Endothelial cell of umbilical vein (primary cell): ENCODE data around the gene ANKRD27. TPM values are rescaled to one million over a fixed set of nuclear protein-coding genes. Genes with fewer than 3 reads are reported as not detected.

Experiments used
- BruUV-seq: library from RNA; stranded (reverse); fragments of 400-500 nt; replicated peaks from 2 replicates; lab custom pipeline; 2021; lab: Mats Ljungman, UMichigan
- CTCF ChIA-PET: fragments of 300-600, 350-600 bp; sonication (Branson Sonifier 250); formaldehyde crosslinking; loops from one replicate; lab custom pipeline; 2021; ENCODE audit warnings: antibody characterized with exemption, inconsistent platforms; lab: Charles Lee
- POLR2A ChIA-PET: fragments of 300-600, 350-600 bp; sonication (Branson Sonifier 250); formaldehyde crosslinking; loops from one replicate; lab custom pipeline; 2021; ENCODE audit warnings: antibody characterized with exemption, inconsistent platforms; lab: Charles Lee
- DNase-seq: peaks from one replicate; pipeline ENCODE4 v3.0.0-alpha.2; 2011; ENCODE audit warnings: low read depth, low spot score
- FAIRE-seq: peaks from 2 replicates; lab custom pipeline; 2011; peaks lifted over from hg19 to GRCh38; lab: Jason Lieb, UNC
- H2AFZ ChIP-seq: 2 replicates; pipeline ENCODE4 v1.6.0; 2012; ENCODE audit warnings: low read depth, low read length, control low read depth, inconsistent platforms
- H3K27ac ChIP-seq: 2 replicates; pipeline ENCODE4 v1.5.1; 2011; ENCODE audit warnings: low read depth, mild to moderate bottlenecking, control low read depth, low read length, moderate library complexity; ENCODE audit not compliant: insufficient read depth
- H3K27me3 ChIP-seq, 2 experiments: 2 replicates each; pipeline versions ENCODE4 v1.6.0 to v1.6.1; 2011; ENCODE audit warnings: low read length in 2 of 2, mixed read lengths in 1 of 2; ENCODE audit not compliant: control insufficient read depth in 2 of 2, insufficient read depth in 2 of 2
- H3K36me3 ChIP-seq, 2 experiments: 2 replicates in 1 of 2; 3 replicates in 1 of 2; pipeline ENCODE4 v1.5.1; 2011; ENCODE audit warnings: low read length in 2 of 2, mild to moderate bottlenecking in 1 of 2, moderate library complexity in 1 of 2; ENCODE audit not compliant: control insufficient read depth in 2 of 2, insufficient read depth in 2 of 2; ENCODE audit errors: extremely low read depth in 1 of 2
- H3K4me1 ChIP-seq: 3 replicates; pipeline ENCODE4 v1.5.1; 2011; ENCODE audit warnings: mild to moderate bottlenecking, low read length; ENCODE audit not compliant: control insufficient read depth, insufficient read depth; ENCODE audit errors: extremely low read depth
- H3K4me2 ChIP-seq: 2 replicates; pipeline ENCODE4 v1.6.1; 2011; ENCODE audit warnings: low read length, control low read depth, mixed read lengths; ENCODE audit not compliant: insufficient read depth
- H3K4me3 ChIP-seq, 3 experiments: fragments of 200-600 bp in 1 of 3; sonication (generic), shearing (Covaris generic) in 1 of 3; replicated peaks in 1 of 3; 2 replicates each; pipeline ENCODE4 v1.5.1; 2011 to 2016; ENCODE audit warnings: control low read depth in 3 of 3, low read length in 3 of 3, mild to moderate bottlenecking in 2 of 3, inconsistent platforms in 1 of 3, low read depth in 1 of 3, moderate library complexity in 1 of 3; ENCODE audit not compliant: insufficient read depth in 1 of 3
- H3K79me2 ChIP-seq: 2 replicates; pipeline ENCODE4 v1.6.0; 2012; ENCODE audit warnings: low read length, inconsistent platforms; ENCODE audit not compliant: control insufficient read depth, insufficient read depth
- H3K9ac ChIP-seq: replicated peaks from 2 replicates; pipeline ENCODE3; 2011; ENCODE audit warnings: low read length, control low read depth; ENCODE audit not compliant: insufficient read depth; ENCODE audit errors: extremely low read depth
- H3K9me1 ChIP-seq: replicated peaks from 3 replicates; pipeline ENCODE4 v1.6.0; 2011; ENCODE audit warnings: mild to moderate bottlenecking, low read length; ENCODE audit not compliant: control insufficient read depth, insufficient read depth; ENCODE audit errors: extremely low read depth
- H3K9me3 ChIP-seq: replicated peaks from 2 replicates; pipeline ENCODE4 v1.5.1; 2012; ENCODE audit warnings: low read length, inconsistent platforms; ENCODE audit not compliant: control insufficient read depth, insufficient read depth
- H4K20me1 ChIP-seq: replicated peaks from 2 replicates; pipeline ENCODE3; 2011; ENCODE audit warnings: mild to moderate bottlenecking, low read length; ENCODE audit not compliant: control insufficient read depth, insufficient read depth; ENCODE audit errors: extremely low read depth
- CTCF ChIP-seq, 2 donors: IDR thresholded peaks; 1 replicate in 1 of 2; 2 replicates in 1 of 2; pipeline ENCODE4 v1.5.1; 2011; ENCODE audit warnings: low read length in 2 of 2, mild to moderate bottlenecking in 2 of 2, moderate library complexity in 2 of 2, control low read depth in 1 of 2, inconsistent platforms in 1 of 2, low read depth in 1 of 2; ENCODE audit not compliant: insufficient read depth in 1 of 2; ENCODE audit errors: extremely low read depth in 1 of 2
- EZH2 ChIP-seq: IDR thresholded peaks from 2 replicates; pipeline ENCODE4 v1.6.1; 2012; ENCODE audit warnings: borderline replicate concordance, low read depth, mild to moderate bottlenecking, moderate library complexity, low read length, inconsistent platforms; ENCODE audit not compliant: severe bottlenecking
- FOS ChIP-seq: IDR thresholded peaks from 2 replicates; pipeline ENCODE4 v1.6.1; 2011; ENCODE audit warnings: mild to moderate bottlenecking, low read length, moderate library complexity, borderline replicate concordance; ENCODE audit not compliant: insufficient read depth
- GATA2 ChIP-seq: IDR thresholded peaks from 2 replicates; pipeline ENCODE4 v1.7.0; 2011; ENCODE audit warnings: low read depth, mild to moderate bottlenecking, moderate library complexity, mixed read lengths, low read length; ENCODE audit not compliant: insufficient read length, insufficient read depth
- JUN ChIP-seq: IDR thresholded peaks from 2 replicates; pipeline ENCODE4 v1.6.1; 2011; ENCODE audit warnings: borderline replicate concordance, low read depth; ENCODE audit not compliant: insufficient read length, insufficient read depth
- MAX ChIP-seq: IDR thresholded peaks from 2 replicates; pipeline ENCODE4 v1.6.1; 2011; ENCODE audit not compliant: insufficient read depth, insufficient read length
- MYC ChIP-seq: IDR thresholded peaks from one replicate; pipeline ENCODE4 v1.6.1; 2011; ENCODE audit warnings: mild to moderate bottlenecking, low read depth, low read length
- POLR2A ChIP-seq: IDR thresholded peaks from 2 replicates; pipeline ENCODE4 v1.6.1; 2012; ENCODE audit warnings: low read depth, mild to moderate bottlenecking, control low read depth, low read length
- POLR2AphosphoS5 ChIP-seq: IDR thresholded peaks from 2 replicates; pipeline ENCODE4 v1.6.1; 2012; ENCODE audit warnings: low read depth, mild to moderate bottlenecking, control low read depth, low read length, moderate library complexity; ENCODE audit not compliant: insufficient read depth
- dilution Hi-C: fragments of 300-500 bp; cut with MboI; formaldehyde crosslinking; loops from one replicate; pipeline ENCODE4 v1.15.0; 2019; ENCODE audit warnings: low sequenced_read_pairs; ENCODE audit not compliant: extremely low pct_ligation_motif_present
- intact Hi-C: fragments of 100-400 bp; cut with micrococcal nuclease; formaldehyde crosslinking; loops from one replicate; pipeline ENCODE4 v1.10.0; 2022
- polyA plus RNA-seq, 4 experiments: library from polyadenylated mRNA; depleted of rRNA in 3 of 4; stranded (reverse) in 3 of 4; unstranded in 1 of 4; fragments of >200 nt; gene quantifications; 2 replicates each; pipeline versions ENCODE4 v1.2.1 to v1.2.3, GENCODE V29; 2011 to 2012; ENCODE audit warnings: missing spikeins in 1 of 4
- total RNA-seq: library from RNA; stranded (reverse); gene quantifications from 2 replicates; pipeline ENCODE4 v1.2.3, GENCODE V29; 2021

Gene ANKRD27
- total and polyA plus RNA-seq, 2 donors (not counting 3 experiments of a cell fraction or from before 2014, with no cell fraction given) = 18.3 to 37.4 TPM

GRCh38 chr19:32692727-32693061, 17.7 kb upstream of the ANKRD27 start:
- H3K9me3 ChIP-seq = no peaks in the 10 kb centered on the region
- H3K4me3 ChIP-seq = peak overlapping the region; percentile 34 to 57 (median 44)
- peak overlapping the region; percentile 86 for H3K9ac ChIP-seq
- BruUV-seq = no TSS peak
- intact Hi-C loops (no loop called here), dilution Hi-C loops (no loop called here)
- no peaks in the 10 kb centered on the region for H3K36me3 ChIP-seq
- H3K9me1 ChIP-seq = no peaks in the 10 kb centered on the region
- TF ChIP-seq GATA2 (no peak), JUN (no peak), POLR2AphosphoS5 (no peak), CTCF (IDR thresholded peaks at IDR 0.05; ENCODE audit: extremely low read depth in 1 of 2, insufficient read depth in 1 of 2, low read depth in 1 of 2, low read length in 2 of 2) (no peak), FOS (no peak), POLR2A (no peak), MAX (no peak), EZH2 (no peak), MYC (no peak)
- FAIRE-seq (no peak), DNase-seq (no peak)
- H3K79me2 ChIP-seq = peaks cover 48% of the 10 kb centered on the region
- peaks cover 21% of the 10 kb centered on the region for H3K4me1 ChIP-seq
- H3K27ac ChIP-seq = peak overlapping the region; percentile 74
- H3K27me3 ChIP-seq = no peaks in the 10 kb centered on the region
- peak overlapping the region; percentile 81 for H3K4me2 ChIP-seq
- ChIA-PET CTCF (no interaction called here), POLR2A (no interaction called here)
- H2AFZ ChIP-seq = peak overlapping the region; percentile 80
- H4K20me1 ChIP-seq = no peaks in the 10 kb centered on the region
